Stomach (tissue), 9 donors: ENCODE measurements around the gene MREG. TPM values are rescaled to one million over a fixed set of nuclear protein-coding genes. Genes with fewer than 3 reads are reported as not detected.

ENCODE experiments used
- DNase-seq, 2 donors: peaks; one replicate each; pipeline versions ENCODE4 v3.0.0 to v3.0.0-alpha.2; 2013 to 2019
- H3K27ac ChIP-seq, 5 donors: fragments of 200-600 bp in 4 of 5; sonication (generic) in 4 of 5; one replicate each; pipeline ENCODE4 v1.5.1; 2013 to 2019; ENCODE audit warnings: mild to moderate bottlenecking in 1 of 5, moderate library complexity in 1 of 5
- H3K27me3 ChIP-seq, 3 donors: fragments of 200-600 bp; sonication (generic); one replicate each; pipeline ENCODE4 v1.5.1; 2017 to 2019; ENCODE audit warnings: mixed run types in 1 of 3
- H3K36me3 ChIP-seq, 4 donors: fragments of 200-600 bp; sonication (generic); 1 replicate in 3 of 4; 2 replicates in 1 of 4; pipeline ENCODE4 v1.5.1; 2016 to 2019
- H3K4me1 ChIP-seq, 4 donors: fragments of 200-600 bp; sonication (generic); one replicate each; pipeline ENCODE4 v1.5.1; 2016 to 2019
- H3K4me3 ChIP-seq, 4 donors: fragments of 200-600 bp; sonication (generic) in 3 of 4; one replicate each; pipeline ENCODE4 v1.5.1; 2016 to 2019; ENCODE audit warnings: mild to moderate bottlenecking in 1 of 4
- H3K9me3 ChIP-seq, 4 donors: fragments of 200-600 bp; sonication (generic); one replicate each; pipeline ENCODE4 v1.5.1; 2016 to 2019
- CTCF ChIP-seq, 7 experiments: fragments of 450-650 bp in 4 of 7; fragments of 200-600 bp in 3 of 7; sonication (generic) in 3 of 7; IDR thresholded peaks; one replicate each; pipeline ENCODE4 v1.5.1; 2016 to 2019; ENCODE audit warnings: antibody characterized with exemption in 7 of 7, control low read depth in 2 of 7, mild to moderate bottlenecking in 1 of 7
- EP300 ChIP-seq: sonication (generic); formaldehyde crosslinking; IDR thresholded peaks from one replicate; pipeline ENCODE4 v1.6.1; 2017; ENCODE audit warnings: antibody characterized with exemption
- POLR2A ChIP-seq, 4 donors: fragments of 450-650 bp; IDR thresholded peaks; one replicate each; pipeline ENCODE4 v1.6.1; 2016; ENCODE audit warnings: antibody characterized with exemption in 4 of 4, control low read depth in 2 of 4, mild to moderate bottlenecking in 1 of 4, moderate library complexity in 1 of 4
- POLR2AphosphoS5 ChIP-seq, 3 donors: sonication (generic); formaldehyde crosslinking; IDR thresholded peaks; one replicate each; pipeline ENCODE4 v1.6.1; 2016; ENCODE audit warnings: antibody characterized with exemption in 3 of 3
- WGBS, 5 donors: extraction: QIAGEN DNeasy Blood & Tissue Kit in 3 of 5; methylation state at CpG; one replicate each; pipeline versions ENCODE4 v1.1.5 to v1.1.7; 2013 to 2018; 5-methylcytosine and 5-hydroxymethylcytosine counted together
- intact Hi-C: fragments of 100-400 bp; cut with DNase I; formaldehyde crosslinking; loops from one replicate; pipeline ENCODE4 v1.15.1; 2023; ENCODE audit warnings: low total_unique reads
- polyA plus RNA-seq, 3 donors: library from polyadenylated mRNA; stranded (reverse); fragments of 200-250 nt; gene quantifications; one replicate each; pipeline ENCODE4 v1.2.3, GENCODE V29; 2013
- total RNA-seq, 5 donors: library from RNA; depleted of rRNA; stranded (reverse); fragments of >200 nt; gene quantifications; one replicate each; pipeline versions ENCODE4 v1.1.0 to v1.2.3, GENCODE V29; 2014 to 2016
- donor health status: healthy with polysubstance abuse.
- donor health status: Bipolar disorder and iron deficiency.
- donor health status: healthy.

Gene MREG
- total and polyA plus RNA-seq, 8 donors = 2.2 to 21.7 (median 4.6) TPM

- Histone ChIP-seq H3K4me1 (no peaks in the 10 kb centered on the region), H3K4me3 (no peak overlapping the region), H3K27me3 (no peaks in the 10 kb centered on the region), H3K9me3 (no peaks in the 10 kb centered on the region), H3K27ac (no peak overlapping the region), H3K36me3 (no peaks in the 10 kb centered on the region)
- TF ChIP-seq POLR2A (IDR thresholded peaks at IDR 0.05) = no peak
- intact Hi-C loops = no loop called here
- no peak for DNase-seq
Measured at GRCh38 chr2:215906458-215906857, 106.9 kb downstream of the MREG start.

- Histone ChIP-seq H3K4me3 (no peak overlapping the region), H3K9me3 (no peaks in the 10 kb centered on the region), H3K4me1 (no peaks in the 10 kb centered on the region), H3K36me3 (no peaks in the 10 kb centered on the region), H3K27me3 (no peaks in the 10 kb centered on the region), H3K27ac (no peak overlapping the region)
- intact Hi-C loops = no loop called here
- no peak for TF ChIP-seq POLR2A (IDR thresholded peaks at IDR 0.05)
- 63 to 90% (median 76%) methylated on average over 5 of the region's 5 CpGs for WGBS, 5 donors
- no peak for DNase-seq
Measured at GRCh38 chr2:215905691-215906090, 107.7 kb downstream of the MREG start.

- Histone ChIP-seq H3K36me3 (no peaks in the 10 kb centered on the region), H3K4me3 (no peak overlapping the region), H3K9me3 (no peaks in the 10 kb centered on the region), H3K27ac (no peak overlapping the region), H3K4me1 (no peaks in the 10 kb centered on the region), H3K27me3 (no peaks in the 10 kb centered on the region)
- TF ChIP-seq POLR2AphosphoS5 (IDR thresholded peaks at IDR 0.05) (no peak), EP300 (no peak), POLR2A (IDR thresholded peaks at IDR 0.05) (no peak), CTCF (IDR thresholded peaks at IDR 0.05) (no peak)
- DNase-seq = no peak
- 80 to 89% (median 83%) methylated on average over 5 of the region's 5 CpGs for WGBS, 5 donors
- intact Hi-C loops = no loop called here
Measured at GRCh38 chr2:215904101-215904500, 109.2 kb downstream of the MREG start.

- Histone ChIP-seq H3K4me1 (no peaks in the 10 kb centered on the region), H3K9me3 (no peaks in the 10 kb centered on the region), H3K4me3 (no peak overlapping the region), H3K36me3 (no peaks in the 10 kb centered on the region), H3K27me3 (no peaks in the 10 kb centered on the region), H3K27ac (no peak overlapping the region)
- DNase-seq = no peak
- 80 to 89% (median 87%) methylated on average over 1 of the region's 1 CpG for WGBS, 5 donors
- TF ChIP-seq EP300 (no peak), POLR2AphosphoS5 (IDR thresholded peaks at IDR 0.05) (no peak), POLR2A (IDR thresholded peaks at IDR 0.05) (no peak), CTCF (IDR thresholded peaks at IDR 0.05) (no peak)
- intact Hi-C loops = no loop called here
Measured at GRCh38 chr2:215903203-215903602, 110.1 kb downstream of the MREG start.

GRCh38 chr2:215901796-215902195 is 111.6 kb downstream of the MREG start:
- no peaks in the 10 kb centered on the region for H3K9me3 ChIP-seq
- intact Hi-C loops = no loop called here
- TF ChIP-seq EP300 (no peak), POLR2A (IDR thresholded peaks at IDR 0.05) (no peak), POLR2AphosphoS5 (IDR thresholded peaks at IDR 0.05) (no peak), CTCF (IDR thresholded peaks at IDR 0.05) (no peak)
- no peaks in the 10 kb centered on the region for H3K36me3 ChIP-seq
- H3K4me1 ChIP-seq = no peaks in the 10 kb centered on the region
- no peak for DNase-seq
- no peak overlapping the region for H3K4me3 ChIP-seq
- no peaks in the 10 kb centered on the region for H3K27me3 ChIP-seq
- no peak overlapping the region for H3K27ac ChIP-seq
- WGBS, 5 donors = 71 to 91% (median 89%) methylated on average over 3 of the region's 3 CpGs
